ENCODE data around the gene NOC2L.
"Not testable (repeated sequence)": the region's sequence is repeated elsewhere in the genome, so short reads cannot be mapped to it uniquely, and the experiment has no call there.

The NOC2L gene

DNA sequence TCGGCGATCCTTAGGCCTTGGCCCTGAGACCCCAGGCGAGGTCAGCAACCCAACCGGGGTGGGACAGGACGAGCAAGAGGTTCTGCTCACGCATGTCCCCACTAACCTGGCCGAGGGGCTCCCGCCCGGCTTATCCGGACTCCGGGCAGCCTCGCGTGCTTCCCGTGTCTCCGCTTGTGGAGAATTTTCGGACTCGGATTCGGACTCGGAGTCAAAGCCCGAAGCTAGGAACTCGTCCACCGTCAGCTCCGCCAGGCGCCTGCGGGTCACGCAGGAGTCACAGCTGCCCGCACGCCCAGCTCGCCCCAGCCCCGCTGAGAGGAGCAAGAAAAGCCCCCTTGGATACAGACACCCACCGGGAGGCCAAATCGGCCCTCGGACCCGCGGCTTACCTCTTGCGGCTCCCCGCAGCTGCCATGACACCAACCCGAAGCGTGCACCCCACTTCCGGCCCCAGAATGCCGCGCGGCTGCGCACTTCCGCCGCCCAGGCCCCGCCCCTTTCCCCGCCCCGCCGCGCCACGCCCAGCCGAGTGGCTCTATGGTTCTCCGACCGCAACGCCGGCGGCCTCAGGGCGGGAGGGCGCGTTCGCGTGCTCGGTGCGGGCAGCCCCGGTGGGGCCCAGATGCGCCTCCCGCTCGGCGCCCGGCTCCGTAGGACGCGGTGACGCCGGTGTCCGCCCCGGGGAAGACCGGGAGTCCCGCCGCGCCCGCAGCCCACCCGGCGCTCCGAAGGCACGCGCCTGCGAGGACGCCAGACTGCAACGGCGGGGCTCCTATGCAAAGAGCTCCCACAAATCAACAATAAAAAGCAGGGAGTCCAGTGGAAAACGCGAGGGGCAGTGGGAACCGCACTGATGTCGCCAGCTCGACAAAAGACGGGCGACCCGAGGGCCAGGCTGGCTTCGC, at the start of gene NOC2L:
TSS of gene NOC2L (minus strand) at position 434 of the 908 bp plus-strand sequence. CDS start at position 418, 16 bp downstream.
- DNase-seq, result peak; percentile 98

GRCh38 chr1:1006305-1007159, 47.5 kb upstream of the NOC2L start:
- no peak for DNase-seq

- DNase-seq, result no peak
Measured at GRCh38 chr1:1005774-1006304, 46.8 kb upstream of the NOC2L start.

DNA sequence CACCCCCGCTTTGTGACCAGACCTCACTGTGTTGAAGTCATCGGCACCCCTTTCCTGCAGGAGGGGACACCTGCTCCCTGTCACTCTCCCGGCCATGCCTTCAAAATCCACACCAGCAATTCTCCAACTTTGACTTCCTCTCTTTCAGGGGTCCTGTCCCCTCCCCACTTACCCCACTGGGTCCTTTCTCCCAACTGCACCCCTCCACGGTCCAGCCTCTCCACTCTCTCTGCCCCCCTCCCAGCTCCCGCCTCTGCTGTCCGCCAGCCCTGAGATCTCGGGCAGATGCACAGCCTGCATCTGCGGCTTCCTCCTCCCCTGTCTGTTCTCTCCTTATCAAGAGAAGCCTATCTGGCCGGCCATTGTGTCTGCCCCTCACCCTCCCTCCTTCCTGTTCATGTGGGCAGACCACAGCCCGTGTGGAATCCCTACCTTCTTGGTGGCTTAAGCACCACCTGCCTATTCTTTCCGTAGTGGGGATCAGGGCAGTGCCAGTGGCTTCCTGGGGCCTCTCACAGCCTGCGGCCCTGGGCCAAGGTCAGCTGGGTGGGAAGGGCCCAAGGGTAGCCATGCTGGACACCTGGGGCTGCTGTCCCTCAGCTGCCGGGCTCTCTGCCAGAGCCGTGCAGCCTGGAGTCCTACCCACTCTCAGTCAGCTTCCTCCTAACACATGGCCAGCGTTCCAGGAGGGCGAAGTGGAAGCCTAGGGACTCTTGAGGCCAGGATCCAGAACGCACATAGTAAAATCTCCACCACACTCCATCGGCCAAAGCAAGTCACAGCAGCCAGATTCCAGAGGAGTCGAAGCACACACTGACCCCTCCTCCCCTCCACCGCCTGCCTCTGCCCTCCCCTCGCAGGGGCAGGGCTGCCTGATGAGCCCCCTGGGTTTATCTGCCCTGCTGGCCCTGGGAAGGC, 46.0 kb upstream of the NOC2L start:
- DNase-seq, result peak; percentile 72

GRCh38 chr1:1004420-1004779, 45.3 kb upstream of the NOC2L start:
- peak; percentile 21 for DNase-seq

DNA sequence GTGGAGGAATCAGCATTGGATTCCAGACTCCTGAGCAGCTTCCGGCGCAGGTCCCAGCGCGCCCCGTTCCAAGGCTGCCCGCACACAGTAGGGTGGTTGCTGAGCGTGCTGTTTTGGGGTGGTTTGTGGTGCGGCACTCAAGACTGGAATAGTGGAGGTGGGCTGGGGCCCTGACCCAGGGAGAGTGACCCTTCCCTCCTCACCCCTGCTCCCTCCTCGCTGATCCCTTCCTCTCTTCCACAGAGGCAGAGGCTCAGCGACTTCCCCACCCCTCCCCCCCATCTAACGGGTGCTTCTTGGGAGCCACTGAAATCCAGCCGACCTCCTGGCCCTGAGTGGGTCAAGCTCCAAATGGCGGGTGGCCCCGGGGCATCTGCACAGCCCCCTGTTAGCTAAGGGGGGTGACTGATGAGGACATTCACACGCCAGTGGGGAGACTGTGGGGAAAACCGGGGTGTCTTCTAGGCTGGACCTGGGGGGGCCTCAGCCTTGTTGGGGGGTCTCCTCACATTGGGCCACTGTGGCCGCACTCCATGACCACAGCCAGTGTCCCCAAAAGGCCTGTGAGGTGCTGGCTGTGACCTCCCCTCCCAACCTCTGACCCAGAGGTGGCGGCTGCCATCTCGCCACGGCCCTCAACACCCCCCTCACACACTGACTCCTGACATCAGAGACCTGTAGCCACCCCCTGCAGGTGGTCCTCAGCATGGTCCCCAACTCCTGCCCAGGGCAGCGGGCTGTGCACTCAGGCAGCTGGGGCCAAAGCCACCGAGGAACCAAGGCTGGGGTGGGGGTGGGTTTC, 44.8 kb upstream of the NOC2L start:
- DNase-seq, result peak; percentile 27

DNA sequence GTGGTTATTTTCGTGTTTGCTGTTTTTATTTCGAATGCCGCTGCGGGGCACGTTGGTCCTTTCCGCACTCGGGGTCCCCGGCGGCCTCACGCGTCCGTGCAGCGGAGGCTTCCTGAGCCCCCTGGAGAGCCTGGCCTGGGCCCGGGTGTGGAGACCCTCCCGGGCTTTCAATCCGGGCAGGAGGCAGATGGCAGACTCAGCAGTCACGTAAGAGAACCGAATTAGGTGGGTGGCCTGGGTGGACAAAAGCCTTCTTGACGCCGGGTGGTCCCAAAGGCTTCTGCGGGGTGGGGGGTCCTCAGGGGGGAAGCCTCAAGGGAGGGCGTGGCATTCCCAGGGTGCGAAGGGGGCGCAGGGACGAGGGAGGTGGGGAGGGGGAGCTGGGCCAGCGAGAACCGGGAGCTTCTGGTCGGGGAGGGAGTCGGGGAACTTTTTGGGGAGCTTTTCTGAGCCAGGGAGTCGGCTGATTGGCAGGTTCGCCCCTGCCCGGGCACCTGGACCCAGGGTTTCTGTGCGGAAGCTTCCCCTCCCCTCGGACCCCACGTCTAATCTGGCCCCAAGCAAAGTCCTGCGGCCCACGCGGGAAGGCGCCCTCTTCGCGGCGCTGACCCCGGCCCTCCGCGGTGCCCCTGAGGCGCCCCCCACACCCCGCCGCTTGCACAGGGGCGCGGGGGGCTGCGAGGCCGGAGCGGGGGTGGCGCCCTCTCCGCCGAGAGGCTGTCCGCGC, 42.2 kb upstream of the NOC2L start:
- peak; percentile 48 for DNase-seq

DNA sequence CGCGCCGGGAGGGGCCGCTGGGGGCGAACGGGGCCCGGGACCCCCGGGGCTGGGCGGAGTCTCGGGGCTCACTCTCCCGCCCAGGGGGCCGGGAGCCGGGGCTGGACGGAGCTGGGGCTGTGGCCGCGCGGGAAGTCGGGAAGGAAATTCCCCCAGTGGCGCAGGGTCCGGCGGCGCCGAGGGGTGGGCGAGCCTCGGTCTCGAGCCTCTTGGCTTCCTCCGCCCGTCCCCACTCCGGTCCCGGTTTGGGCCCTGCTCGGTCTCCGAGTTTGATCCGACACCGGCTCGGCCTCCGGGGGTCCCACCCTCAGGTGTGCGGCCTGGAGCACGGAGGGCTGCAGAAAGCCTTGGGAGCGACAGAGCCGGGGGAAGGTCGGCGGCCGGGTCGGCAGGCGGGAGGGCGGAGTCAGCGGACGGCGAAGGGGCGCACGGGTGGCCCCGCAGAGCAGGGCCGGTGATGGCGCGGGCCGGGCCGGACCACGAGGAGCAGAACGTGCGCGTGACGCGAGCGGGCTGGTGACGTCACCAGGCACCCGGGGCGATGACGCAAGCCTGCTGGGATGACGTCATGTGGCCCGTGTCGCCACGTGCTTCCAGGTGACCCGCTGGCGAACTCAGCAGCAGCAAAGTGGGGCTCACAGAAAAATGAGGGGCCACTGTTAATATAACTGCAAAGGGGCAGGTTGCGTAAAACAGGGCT, 41.5 kb upstream of the NOC2L start:
- peak; percentile 91 for DNase-seq

- peak; percentile 94 for DNase-seq
Measured at GRCh38 chr1:999725-1000356, 40.8 kb upstream of the NOC2L start, which contains the start of gene HES4. Gene HES4 (minus strand): TSS chr1:1000097. CDS start chr1:999973, 124 bp downstream.

- DNase-seq, result peak; percentile 58
Measured at GRCh38 chr1:998995-999724, 40.1 kb upstream of the NOC2L start.

DNA sequence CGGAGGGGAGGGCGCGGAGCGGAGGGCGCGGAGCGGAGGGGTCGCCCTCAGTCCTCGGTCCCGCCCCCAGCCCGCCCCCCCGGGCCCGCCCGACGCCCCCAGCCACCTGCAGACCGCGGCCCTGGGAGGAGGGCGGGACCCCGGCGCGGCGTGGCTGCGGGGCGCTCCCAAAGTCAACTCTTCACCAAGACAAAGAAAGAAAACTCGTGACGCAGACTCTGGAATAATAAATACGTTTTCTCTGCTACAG, 39.6 kb upstream of the NOC2L start:
- peak; percentile 38 for DNase-seq

DNA sequence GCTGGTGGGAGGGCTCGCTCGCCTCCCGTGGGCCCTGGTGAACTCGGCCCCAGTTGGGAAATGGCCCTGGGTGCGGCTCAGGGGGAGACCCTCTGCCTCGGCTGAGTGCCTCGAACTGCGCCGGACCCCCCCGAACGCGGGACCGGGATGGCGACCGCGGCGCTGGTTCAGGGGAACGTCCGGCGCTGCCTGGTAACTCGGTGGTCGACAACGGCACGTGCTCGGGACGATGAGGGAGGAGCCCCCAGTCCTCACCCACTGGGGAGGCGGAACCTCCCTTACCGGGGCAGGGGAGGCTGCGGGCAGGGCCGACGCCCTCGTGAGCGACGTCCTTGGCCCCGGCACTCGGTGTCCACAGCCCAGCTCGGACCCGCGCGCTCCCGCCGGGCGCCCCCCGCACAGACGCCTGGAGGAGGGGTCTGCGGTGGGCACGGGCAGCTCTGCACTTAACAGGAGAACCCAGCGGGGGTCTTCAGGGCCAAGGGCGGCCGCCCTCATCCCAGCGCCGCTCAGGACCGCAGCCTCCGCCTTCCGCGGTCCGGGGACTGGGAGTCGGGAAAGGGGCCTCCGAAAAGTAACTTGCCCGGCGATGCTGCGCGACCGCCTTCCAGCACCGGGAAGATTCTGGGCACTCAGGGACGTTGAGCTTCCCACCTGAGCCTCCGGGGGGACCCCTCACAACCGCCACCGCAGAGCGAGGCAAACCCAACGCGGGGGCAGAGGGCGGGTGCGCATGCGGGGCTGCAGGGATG, 39.1 kb upstream of the NOC2L start:
- DNase-seq, result peak; percentile 39

GRCh38 chr1:997713-997992, 38.6 kb upstream of the NOC2L start:
- DNase-seq, result no peak

GRCh38 chr1:996851-997712, 38.0 kb upstream of the NOC2L start:
- no peak for DNase-seq

- DNase-seq, result no peak
Measured at GRCh38 chr1:995665-996633, 36.9 kb upstream of the NOC2L start.

GRCh38 chr1:994546-994945, 35.5 kb upstream of the NOC2L start:
- not testable (repeated sequence) for DNase-seq

Measured in femur (tissue), 1 donor.